HG03196 (cell line): ENCODE results near the gene ACO2.
"Not testable (repeated sequence)": the region's sequence is repeated elsewhere in the genome, so short reads cannot be mapped to it uniquely, and the experiment has no call there.

Experiments used
- ATAC-seq: cut with Tn5 transposase; IDR thresholded peaks from one replicate; pipeline ENCODE4 v1.9.1; 2021; ENCODE audit not compliant: unreplicated experiment

ACO2 gene

GRCh38 chr22:41447435-41448188, 21.3 kb upstream of the ACO2 start:
- no peak for ATAC-seq

GRCh38 chr22:41448189-41448808, 20.6 kb upstream of the ACO2 start:
- peak; percentile 42 for ATAC-seq

GRCh38 chr22:41458161-41458728, 10.7 kb upstream of the ACO2 start:
- no peak for ATAC-seq

- ATAC-seq: no peak
Measured at GRCh38 chr22:41459431-41459830, 9.5 kb upstream of the ACO2 start.

GRCh38 chr22:41460071-41460470, 8.8 kb upstream of the ACO2 start:
- not testable (repeated sequence) for ATAC-seq

GRCh38 chr22:41461901-41462300, 7.0 kb upstream of the ACO2 start:
- ATAC-seq: no peak

GRCh38 chr22:41469218-41469851, 418 bp downstream of the ACO2 start:
- peak; percentile 26 for ATAC-seq

GRCh38 chr22:41470886-41471285, 2.0 kb downstream of the ACO2 start:
- no peak for ATAC-seq

- ATAC-seq: no peak
Measured at GRCh38 chr22:41471568-41471967, 2.7 kb downstream of the ACO2 start.

- ATAC-seq: no peak
Measured at GRCh38 chr22:41474872-41475451, 6.0 kb downstream of the ACO2 start.

GRCh38 chr22:41478473-41478872, 9.6 kb downstream of the ACO2 start:
- no peak for ATAC-seq

- no peak for ATAC-seq
Measured at GRCh38 chr22:41478891-41479521, 10.1 kb downstream of the ACO2 start.

GRCh38 chr22:41479671-41480396, 10.9 kb downstream of the ACO2 start:
- no peak for ATAC-seq

GRCh38 chr22:41480397-41480735, 11.4 kb downstream of the ACO2 start:
- ATAC-seq: no peak

GRCh38 chr22:41481131-41481830, 12.4 kb downstream of the ACO2 start:
- ATAC-seq: no peak

- ATAC-seq: no peak
Measured at GRCh38 chr22:41481925-41482318, 13.0 kb downstream of the ACO2 start.

- no peak for ATAC-seq
Measured at GRCh38 chr22:41482319-41482935, 13.5 kb downstream of the ACO2 start.

- no peak for ATAC-seq
Measured at GRCh38 chr22:41485033-41485432, 16.1 kb downstream of the ACO2 start.
